ENCODE data around the gene HNRNPA2B1. TPM values are rescaled to one million over a fixed set of nuclear protein-coding genes. Genes with fewer than 3 reads are reported as not detected.
"Not testable (repeated sequence)": the region's sequence is repeated elsewhere in the genome, so short reads cannot be mapped to it uniquely, and the experiment has no call there.

HNRNPA2B1 gene
- total and polyA plus RNA-seq, 2 donors from 2014 or later: 397 to 433 TPM

- FAIRE-seq: no peak
- Histone ChIP-seq H3K27ac (ENCODE audit: low read depth in 2 of 2, low read length in 2 of 2) (no peak overlapping the region), H3K4me1 (ENCODE audit: control insufficient read depth in 2 of 3, insufficient read depth in 2 of 3, low read depth in 1 of 3, low read length in 3 of 3) (no peaks in the 10 kb centered on the region), H3K9me3 (ENCODE audit: control insufficient read depth in 2 of 3, insufficient read depth in 1 of 3, low read length in 3 of 3) (no peaks in the 10 kb centered on the region), H3K9ac (ENCODE audit: low read length in 3 of 3) (no peak overlapping the region), H3K4me3 (ENCODE audit: low read length in 3 of 3) (no peak overlapping the region), H3K27me3 (ENCODE audit: control insufficient read depth, insufficient read depth, low read length) (no peaks in the 10 kb centered on the region), H3K36me3 (ENCODE audit: control insufficient read depth in 2 of 3, insufficient read depth in 3 of 3, low read length in 3 of 3) (no peaks in the 10 kb centered on the region)
- DNase-seq: no peak
- intact Hi-C loops (cut with DNase I): no loop called here
- no peak for TF ChIP-seq CTCF (IDR thresholded peaks at IDR 0.05; ENCODE audit: borderline replicate concordance, extremely low read depth, insufficient read depth)
These were observed 22.1 kb downstream of the HNRNPA2B1 start for GRCh38 chr7:26178272-26178960.

GRCh38 chr7:26177269-26177668 lies 23.3 kb downstream of the HNRNPA2B1 start:
- intact Hi-C loops (cut with DNase I); H3K4me1 ChIP-seq (ENCODE audit: control insufficient read depth in 2 of 3, insufficient read depth in 2 of 3, low read depth in 1 of 3, low read length in 3 of 3); DNase-seq; H3K27me3 ChIP-seq (ENCODE audit: control insufficient read depth, insufficient read depth, low read length); H3K27ac ChIP-seq (ENCODE audit: low read depth in 2 of 2, low read length in 2 of 2); H3K9ac ChIP-seq (ENCODE audit: low read length in 3 of 3); H3K9me3 ChIP-seq (ENCODE audit: control insufficient read depth in 2 of 3, insufficient read depth in 1 of 3, low read length in 3 of 3); FAIRE-seq; H3K36me3 ChIP-seq (ENCODE audit: control insufficient read depth in 2 of 3, insufficient read depth in 3 of 3, low read length in 3 of 3); H3K4me3 ChIP-seq (ENCODE audit: low read length in 3 of 3): not testable (repeated sequence)

GRCh38 chr7:26176696-26177095 lies 23.9 kb downstream of the HNRNPA2B1 start:
- H3K4me3 ChIP-seq (ENCODE audit: low read length in 3 of 3); H3K4me1 ChIP-seq (ENCODE audit: control insufficient read depth in 2 of 3, insufficient read depth in 2 of 3, low read depth in 1 of 3, low read length in 3 of 3); FAIRE-seq; H3K27ac ChIP-seq (ENCODE audit: low read depth in 2 of 2, low read length in 2 of 2); H3K9me3 ChIP-seq (ENCODE audit: control insufficient read depth in 2 of 3, insufficient read depth in 1 of 3, low read length in 3 of 3); H3K27me3 ChIP-seq (ENCODE audit: control insufficient read depth, insufficient read depth, low read length); intact Hi-C loops (cut with DNase I); H3K36me3 ChIP-seq (ENCODE audit: control insufficient read depth in 2 of 3, insufficient read depth in 3 of 3, low read length in 3 of 3); DNase-seq; H3K9ac ChIP-seq (ENCODE audit: low read length in 3 of 3): not testable (repeated sequence)

GRCh38 chr7:26175903-26176302 lies 24.6 kb downstream of the HNRNPA2B1 start:
- H3K27me3 ChIP-seq (ENCODE audit: control insufficient read depth, insufficient read depth, low read length); H3K9me3 ChIP-seq (ENCODE audit: control insufficient read depth in 2 of 3, insufficient read depth in 1 of 3, low read length in 3 of 3); H3K36me3 ChIP-seq (ENCODE audit: control insufficient read depth in 2 of 3, insufficient read depth in 3 of 3, low read length in 3 of 3); H3K9ac ChIP-seq (ENCODE audit: low read length in 3 of 3); intact Hi-C loops (cut with DNase I); H3K27ac ChIP-seq (ENCODE audit: low read depth in 2 of 2, low read length in 2 of 2); H3K4me3 ChIP-seq (ENCODE audit: low read length in 3 of 3); DNase-seq; H3K4me1 ChIP-seq (ENCODE audit: control insufficient read depth in 2 of 3, insufficient read depth in 2 of 3, low read depth in 1 of 3, low read length in 3 of 3); FAIRE-seq: not testable (repeated sequence)

GRCh38 chr7:26172048-26172447 lies 28.5 kb downstream of the HNRNPA2B1 start:
- H3K36me3 ChIP-seq (ENCODE audit: control insufficient read depth in 2 of 3, insufficient read depth in 3 of 3, low read length in 3 of 3): no peaks in the 10 kb centered on the region
- no peak for FAIRE-seq
- intact Hi-C loops (cut with DNase I): no loop called here

More at GRCh38 chr7:26172048-26172447, 28.5 kb downstream of the HNRNPA2B1 start:
- TF ChIP-seq CTCF (IDR thresholded peaks at IDR 0.05; ENCODE audit: borderline replicate concordance, extremely low read depth, insufficient read depth): no peak
- H3K9me3 ChIP-seq (ENCODE audit: control insufficient read depth in 2 of 3, insufficient read depth in 1 of 3, low read length in 3 of 3): no peaks in the 10 kb centered on the region
- H3K4me1 ChIP-seq (ENCODE audit: control insufficient read depth in 2 of 3, insufficient read depth in 2 of 3, low read depth in 1 of 3, low read length in 3 of 3): peaks cover 0 to 2% (median 0%) of the 10 kb centered on the region in 3 donors
- H3K4me3 ChIP-seq (ENCODE audit: low read length in 3 of 3): no peak overlapping the region
- no peaks in the 10 kb centered on the region for H3K27me3 ChIP-seq (ENCODE audit: control insufficient read depth, insufficient read depth, low read length)
- no peak overlapping the region for H3K9ac ChIP-seq (ENCODE audit: low read length in 3 of 3)
- DNase-seq: no peak
- H3K27ac ChIP-seq (ENCODE audit: low read depth in 2 of 2, low read length in 2 of 2): no peak overlapping the region

Measured in kidney (tissue), 14 donors.